H1 (cell line): ENCODE data around the gene MYRIP. TPM values are rescaled to one million over a fixed set of nuclear protein-coding genes. Genes with fewer than 3 reads are reported as not detected.

Experiments used
- CTCF ChIA-PET: fragments of 300-600 bp; sonication (Branson Sonifier 250); formaldehyde crosslinking; loops from one replicate; lab custom pipeline; 2021; ENCODE audit not compliant: partially characterized antibody; lab: Charles Lee
- POLR2A ChIA-PET: fragments of 300-600 bp; sonication (Branson Sonifier 250); formaldehyde crosslinking; loops from one replicate; lab custom pipeline; 2021; ENCODE audit warnings: inconsistent platforms; ENCODE audit not compliant: partially characterized antibody; lab: Charles Lee
- DNase-seq, 2 experiments: peaks; one replicate each; pipeline versions ENCODE4 v3.0.0 to v3.0.0-alpha.2; 2010 to 2022; ENCODE audit warnings: low spot score in 2 of 2, low read depth in 1 of 2, mixed read lengths in 1 of 2
- FAIRE-seq: peaks from 2 replicates; lab custom pipeline; 2011; peaks lifted over from hg19 to GRCh38; lab: Jason Lieb, UNC
- H2AFZ ChIP-seq: 2 replicates; pipeline ENCODE4 v1.8.1; 2012; ENCODE audit warnings: low read length, inconsistent platforms
- H2AK5ac ChIP-seq: 2 replicates; pipeline ENCODE4 v1.6.1; 2013; ENCODE audit warnings: low read depth, low read length
- H2BK120ac ChIP-seq: replicated peaks from 2 replicates; pipeline ENCODE3; 2013; ENCODE audit warnings: low read depth, low read length, inconsistent platforms
- H2BK12ac ChIP-seq: 2 replicates; pipeline ENCODE4 v1.6.1; 2013; ENCODE audit warnings: low read depth, low read length
- H2BK15ac ChIP-seq: 2 replicates; pipeline ENCODE4 v1.6.1; 2013; ENCODE audit warnings: low read length
- H2BK20ac ChIP-seq: 2 replicates; pipeline ENCODE4 v1.6.1; 2013; ENCODE audit warnings: low read length
- H2BK5ac ChIP-seq: 2 replicates; pipeline ENCODE4 v1.6.1; 2013; ENCODE audit warnings: low read depth, low read length
- H3K14ac ChIP-seq: 2 replicates; pipeline ENCODE4 v1.6.1; 2013; ENCODE audit warnings: inconsistent platforms; ENCODE audit not compliant: insufficient read length
- H3K18ac ChIP-seq: 2 replicates; pipeline ENCODE4 v1.6.1; 2013; ENCODE audit warnings: low read length; ENCODE audit errors: extremely low read depth
- H3K23ac ChIP-seq: 2 replicates; pipeline ENCODE4 v1.6.1; 2013; ENCODE audit warnings: inconsistent platforms; ENCODE audit not compliant: insufficient read length
- H3K23me2 ChIP-seq: 2 replicates; pipeline ENCODE4 v1.6.1; 2013; ENCODE audit warnings: low read depth, low read length
- H3K27ac ChIP-seq: 2 replicates; pipeline ENCODE4 v1.6.1; 2011; ENCODE audit warnings: low read depth, low read length, inconsistent platforms
- H3K27me3 ChIP-seq, 4 experiments: replicated peaks in 1 of 4; 1 replicate in 1 of 4; 2 replicates in 3 of 4; pipeline versions ENCODE4 v1.6.1 to v1.8.1; 2011 to 2013; ENCODE audit warnings: low read length in 3 of 4, mild to moderate bottlenecking in 3 of 4, inconsistent platforms in 2 of 4, mixed read lengths in 2 of 4, moderate library complexity in 1 of 4; ENCODE audit not compliant: control insufficient read depth in 3 of 4, insufficient read depth in 3 of 4; ENCODE audit errors: extremely low read depth in 1 of 4
- H3K36me3 ChIP-seq, 4 experiments: 2 replicates each; pipeline versions ENCODE4 v1.6.1 to v1.8.1; 2011 to 2013; ENCODE audit warnings: mild to moderate bottlenecking in 4 of 4, low read length in 3 of 4, moderate library complexity in 2 of 4, control low read depth in 1 of 4, inconsistent platforms in 1 of 4; ENCODE audit not compliant: insufficient read depth in 4 of 4, control insufficient read depth in 2 of 4
- H3K4ac ChIP-seq: replicated peaks from 2 replicates; pipeline ENCODE3; 2013; ENCODE audit warnings: low read length, low read depth, mixed read lengths, inconsistent platforms; ENCODE audit not compliant: insufficient read length
- H3K4me1 ChIP-seq, 4 experiments: replicated peaks in 1 of 4; 1 replicate in 1 of 4; 2 replicates in 3 of 4; pipeline versions ENCODE4 v1.6.1 to v1.8.1; 2011 to 2013; ENCODE audit warnings: low read length in 3 of 4, inconsistent platforms in 2 of 4, mixed read lengths in 1 of 4; ENCODE audit not compliant: insufficient read depth in 4 of 4, control insufficient read depth in 3 of 4
- H3K4me2 ChIP-seq, 2 experiments: 2 replicates each; pipeline versions ENCODE4 v1.6.1 to v1.8.1; 2011 to 2013; ENCODE audit warnings: low read depth in 2 of 2, low read length in 2 of 2, control low read depth in 1 of 2, inconsistent platforms in 1 of 2, mild to moderate bottlenecking in 1 of 2; ENCODE audit not compliant: insufficient read depth in 1 of 2
- H3K4me3 ChIP-seq, 4 experiments: fragments of 200-600, 300-600 bp in 1 of 4; sonication (generic), shearing (Covaris generic), sonication (Bioruptor Twin) in 1 of 4; 2 replicates each; pipeline versions ENCODE4 v1.5.1 to v1.8.1; 2011 to 2016; ENCODE audit warnings: low read length in 4 of 4, low read depth in 3 of 4, control low read depth in 2 of 4, inconsistent platforms in 2 of 4, mild to moderate bottlenecking in 2 of 4, mixed read lengths in 1 of 4, moderate library complexity in 1 of 4; ENCODE audit not compliant: insufficient read depth in 2 of 4; ENCODE audit errors: extremely low read depth in 1 of 4
- H3K56ac ChIP-seq: replicated peaks from 2 replicates; pipeline ENCODE3; 2013; ENCODE audit warnings: low read depth, mild to moderate bottlenecking, mixed read lengths, low read length, inconsistent platforms; ENCODE audit not compliant: insufficient read length
- H3K79me1 ChIP-seq: 2 replicates; pipeline ENCODE4 v1.6.1; 2013; ENCODE audit warnings: low read depth, low read length, control low read depth
- H3K79me2 ChIP-seq, 2 experiments: 2 replicates each; pipeline versions ENCODE4 v1.6.1 to v1.8.1; 2012 to 2013; ENCODE audit warnings: low read length in 2 of 2, mild to moderate bottlenecking in 2 of 2, inconsistent platforms in 1 of 2; ENCODE audit not compliant: insufficient read depth in 2 of 2, control insufficient read depth in 1 of 2
- H3K9ac ChIP-seq, 4 experiments: replicated peaks in 1 of 4; 1 replicate in 1 of 4; 2 replicates in 3 of 4; pipeline versions ENCODE4 v1.6.1 to v1.8.1; 2011 to 2013; ENCODE audit warnings: low read depth in 3 of 4, low read length in 3 of 4, control low read depth in 2 of 4, mild to moderate bottlenecking in 2 of 4, moderate library complexity in 2 of 4, inconsistent platforms in 1 of 4; ENCODE audit errors: extremely low read depth in 1 of 4
- H3K9me3 ChIP-seq, 2 experiments: 2 replicates each; pipeline versions ENCODE4 v1.6.1 to v1.8.1; 2012 to 2013; ENCODE audit warnings: mild to moderate bottlenecking in 2 of 2, moderate library complexity in 2 of 2, control low read depth in 1 of 2, inconsistent platforms in 1 of 2, low read depth in 1 of 2, low read length in 1 of 2, mixed read lengths in 1 of 2; ENCODE audit not compliant: insufficient read depth in 2 of 2
- H4K20me1 ChIP-seq, 2 experiments: replicated peaks in 1 of 2; 2 replicates each; pipeline versions ENCODE3 to v1.8.1; 2011 to 2013; ENCODE audit warnings: inconsistent platforms in 2 of 2, low read length in 2 of 2, mild to moderate bottlenecking in 1 of 2; ENCODE audit not compliant: insufficient read depth in 2 of 2, control insufficient read depth in 1 of 2
- H4K5ac ChIP-seq: 2 replicates; pipeline ENCODE4 v1.6.1; 2013; ENCODE audit warnings: low read length, low read depth, mixed read lengths, inconsistent platforms; ENCODE audit not compliant: insufficient read length
- H4K8ac ChIP-seq: 2 replicates; pipeline ENCODE4 v1.8.0; 2013; ENCODE audit warnings: mild to moderate bottlenecking, moderate library complexity, low read length, inconsistent platforms; ENCODE audit not compliant: insufficient read depth; ENCODE audit errors: extremely low read depth
- H4K91ac ChIP-seq: replicated peaks from 2 replicates; pipeline ENCODE3; 2013; ENCODE audit warnings: low read length, mixed read lengths, inconsistent platforms; ENCODE audit not compliant: insufficient read length
- EGR1 ChIP-seq: IDR thresholded peaks from 2 replicates; pipeline ENCODE4 v1.6.1; 2011; ENCODE audit warnings: low read depth, low read length, borderline replicate concordance
- EP300 ChIP-seq, 2 experiments: IDR thresholded peaks; 1 replicate in 1 of 2; 2 replicates in 1 of 2; pipeline ENCODE4 v1.6.1; 2011 to 2012; ENCODE audit warnings: low read depth in 2 of 2, low read length in 2 of 2, mild to moderate bottlenecking in 2 of 2, borderline replicate concordance in 1 of 2, inconsistent platforms in 1 of 2, moderate library complexity in 1 of 2
- POLR2AphosphoS5 ChIP-seq: IDR thresholded peaks from 2 replicates; pipeline ENCODE4 v1.6.1; 2011; ENCODE audit warnings: low read depth, low read length
- POU5F1 ChIP-seq: IDR thresholded peaks from 2 replicates; pipeline ENCODE4 v1.6.1; 2011; ENCODE audit warnings: low read depth, mild to moderate bottlenecking, low read length, moderate library complexity
- RBBP5 ChIP-seq: IDR thresholded peaks from 2 replicates; pipeline ENCODE4 v1.7.1; 2012; ENCODE audit warnings: low read depth, mild to moderate bottlenecking, inconsistent platforms, low read length, moderate library complexity, borderline replicate concordance
- RNF2 ChIP-seq: fragments of 200-900, 300-1000 bp; sonication (generic); IDR thresholded peaks from 2 replicates; pipeline ENCODE4 v1.7.1; 2016; ENCODE audit warnings: borderline replicate concordance, low read depth, mild to moderate bottlenecking, antibody characterized with exemption, low read length; ENCODE audit not compliant: poor library complexity, severe bottlenecking; ENCODE audit errors: missing control alignments
- SAP30 ChIP-seq: fragments of 300-600 bp; sonication (generic); IDR thresholded peaks from 2 replicates; pipeline ENCODE4 v1.7.1; 2012; ENCODE audit warnings: low read length, moderate library complexity, mild to moderate bottlenecking, inconsistent platforms; ENCODE audit not compliant: insufficient read depth, insufficient replicate concordance
- TBP ChIP-seq: IDR thresholded peaks from 2 replicates; pipeline ENCODE4 v1.6.1; 2011; ENCODE audit warnings: low read depth, low read length, improper control_type of control experiment
- WGBS, 2 experiments: shearing (Covaris generic) in 1 of 2; methylation state at CpG; one replicate each; pipeline versions ENCODE4 v1.1.6 to v1.1.7; 2013 to 2015; ENCODE audit warnings: low lambda C conversion rate in 2 of 2, mixed read lengths in 2 of 2, inconsistent platforms in 1 of 2, low coverage in 1 of 2, missing lambda C conversion rate in 1 of 2; ENCODE audit not compliant: insufficient replicate concordance in 2 of 2, insufficient coverage in 1 of 2, insufficient read length in 1 of 2; ENCODE audit errors: extremely low coverage in 1 of 2, missing lambda C conversion rate in 1 of 2; 5-methylcytosine and 5-hydroxymethylcytosine counted together
- polyA plus RNA-seq, 7 experiments: library from polyadenylated mRNA; depleted of rRNA in 3 of 7; stranded (reverse) in 5 of 7; unstranded in 2 of 7; fragments of >200 nt in 5 of 7; fragments of 200-250 nt in 2 of 7; gene quantifications; 1 replicate in 5 of 7; 2 replicates in 1 of 7; 4 replicates in 1 of 7; pipeline versions ENCODE4 v1.2.1 to v1.2.3, GENCODE V29; 2011 to 2013; ENCODE audit warnings: missing spikeins in 2 of 7, mixed read lengths in 2 of 7
- total RNA-seq: library from RNA; stranded (reverse); fragmentation: NEBNext Ultra II Directional; extraction: Animal tissue kit (Norgen Biotek cat#: 25700); gene quantifications from 2 replicates; pipeline ENCODE4 v1.2.1, GENCODE V29; 2021

Gene MYRIP
- total and polyA plus RNA-seq, 2 of the 8 experiments (the other 6 are each of a cell fraction or from before 2014, with no cell fraction given) = 0.54 to 4.3 TPM

GRCh38 chr3:39762537-39763070 is 46.8 kb upstream of the MYRIP start:
- H2BK15ac ChIP-seq = no peak overlapping the region
- DNase-seq = no peak
- H4K8ac ChIP-seq = no peak overlapping the region
- H3K27ac ChIP-seq = no peak overlapping the region
- H3K4me3 ChIP-seq = no peak overlapping the region
- POLR2A ChIA-PET = no interaction called here
- no peak overlapping the region for H2AK5ac ChIP-seq
- WGBS, 2 experiments = 89% methylated on average over 1 of the region's 1 CpG; no CpG with 5 or more reads in 1 of the 2 experiments
- H2BK5ac ChIP-seq = no peak overlapping the region
- H3K18ac ChIP-seq = no peak overlapping the region
- no peak overlapping the region for H3K56ac ChIP-seq
- no peak overlapping the region for H4K5ac ChIP-seq
- H3K23ac ChIP-seq = no peak overlapping the region
- no peak overlapping the region for H2BK120ac ChIP-seq
- H3K9me3 ChIP-seq = peaks cover 0 to 6% of the 10 kb centered on the region in 2 experiments; a peak in 2 of 4 replicates
- no peak overlapping the region for H3K4ac ChIP-seq
- H3K4me2 ChIP-seq = no peak overlapping the region
- H3K27me3 ChIP-seq = no peaks in the 10 kb centered on the region
- no peak overlapping the region for H2BK20ac ChIP-seq
- no peak overlapping the region for H4K91ac ChIP-seq
- H2BK12ac ChIP-seq = no peak overlapping the region
- no peaks in the 10 kb centered on the region for H3K79me2 ChIP-seq
- FAIRE-seq = no peak
- H3K23me2 ChIP-seq = no peaks in the 10 kb centered on the region
- CTCF ChIA-PET = interaction anchor here (1.1 kb wide), 1 partner anchor 11 kb away, joined by 3 read pairs; no protein-coding TSS in a partner anchor
- TF ChIP-seq RNF2 = no peak
- TF ChIP-seq EP300 (IDR thresholded peaks at IDR 0.05; ENCODE audit: borderline replicate concordance in 1 of 2, low read depth in 2 of 2, low read length in 2 of 2) = no peak
- no peak for TF ChIP-seq POU5F1
- TF ChIP-seq RBBP5 = no peak
- TF ChIP-seq TBP = no peak
- no peak for TF ChIP-seq SAP30
- no peak for TF ChIP-seq POLR2AphosphoS5
- TF ChIP-seq EGR1 = no peak
- no peak overlapping the region for H3K14ac ChIP-seq
- H3K79me1 ChIP-seq = no peaks in the 10 kb centered on the region
- H2AFZ ChIP-seq = no peak overlapping the region
- H3K4me1 ChIP-seq = no peaks in the 10 kb centered on the region
- no peaks in the 10 kb centered on the region for H3K36me3 ChIP-seq
- no peak overlapping the region for H3K9ac ChIP-seq
- no peaks in the 10 kb centered on the region for H4K20me1 ChIP-seq
